Ramos (cell line): ENCODE measurements around the gene ERICH2.

Experiments used
- in situ Hi-C: fragments of 300-500 bp; cut with MboI; formaldehyde crosslinking; loops from one replicate; pipeline ENCODE4 v1.14.3; 2022; ENCODE audit warnings: low sequenced_read_pairs; ENCODE audit not compliant: unreplicated experiment

Gene ERICH2

GRCh38 chr2:170815746-170816503 is 45.7 kb downstream of the ERICH2 start:
- in situ Hi-C loops, result loop anchor here (10.0 to 25.0 kb wide), 2 partner anchors 454 to 581 kb away; no protein-coding TSS in a partner anchor

GRCh38 chr2:170816504-170817092 is 46.4 kb downstream of the ERICH2 start, which contains the start of gene GAD1:
TSS of gene GAD1 (plus strand) at chr2:170816887. CDS start at chr2:170818592, 1,705 bp downstream.
- in situ Hi-C loops, result loop anchor here (10.0 to 25.0 kb wide), 2 partner anchors 454 to 582 kb away; no protein-coding TSS in a partner anchor

DNA sequence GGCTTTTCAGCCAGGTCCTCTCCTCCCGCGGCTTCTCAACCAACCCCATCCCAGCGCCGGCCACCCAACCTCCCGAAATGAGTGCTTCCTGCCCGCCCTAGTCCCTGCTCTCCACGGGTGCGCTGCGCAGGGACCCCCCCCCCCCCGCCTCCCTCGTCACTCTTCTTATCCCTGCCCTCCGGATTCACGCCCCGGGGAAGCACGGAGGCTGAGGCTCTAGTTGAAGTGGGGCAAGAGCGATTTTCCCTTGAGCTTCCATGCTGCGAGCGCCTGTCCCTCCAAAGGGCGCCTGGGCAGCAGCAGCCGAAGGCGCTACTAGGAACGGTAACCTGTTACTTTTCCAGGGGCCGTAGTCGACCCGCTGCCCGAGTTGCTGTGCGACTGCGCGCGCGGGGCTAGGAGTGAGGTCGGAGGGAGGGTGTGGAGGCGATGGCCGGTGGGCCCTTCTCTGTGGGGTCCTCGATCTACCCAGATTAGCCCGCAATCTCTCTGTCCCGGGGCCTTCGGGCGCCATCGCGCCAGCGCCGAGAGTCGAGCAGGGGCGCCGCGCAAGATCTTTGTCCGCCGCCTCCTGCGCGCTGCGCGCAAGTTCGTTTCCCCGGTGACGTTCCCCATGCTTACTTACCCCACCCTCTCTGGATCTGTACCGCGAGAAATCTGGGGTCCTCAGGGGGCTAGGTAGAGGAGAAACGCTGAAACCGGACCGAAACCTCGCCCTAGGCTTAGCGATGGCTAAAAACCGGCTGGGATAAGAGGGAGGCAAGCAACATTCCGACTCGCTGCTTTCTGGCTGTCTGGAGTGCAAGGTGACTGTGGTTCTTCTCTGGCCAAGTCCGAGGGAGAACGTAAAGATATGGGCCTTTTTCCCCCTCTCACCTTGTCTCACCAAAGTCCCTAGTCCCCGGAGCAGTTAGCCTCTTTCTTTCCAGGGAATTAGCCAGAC is 47.2 kb downstream of the ERICH2 start:
- in situ Hi-C loops, result loop anchor here (10.0 to 25.0 kb wide), 2 partner anchors 455 to 583 kb away; no protein-coding TSS in a partner anchor

GRCh38 chr2:170818036-170818751 is 48.0 kb downstream of the ERICH2 start:
- in situ Hi-C loops, result loop anchor here (10.0 to 25.0 kb wide), 2 partner anchors 456 to 583 kb away; no protein-coding TSS in a partner anchor

- in situ Hi-C loops, result loop anchor here (10.0 to 25.0 kb wide), 2 partner anchors 457 to 584 kb away; no protein-coding TSS in a partner anchor
Measured at GRCh38 chr2:170818752-170819470, 48.7 kb downstream of the ERICH2 start.

DNA sequence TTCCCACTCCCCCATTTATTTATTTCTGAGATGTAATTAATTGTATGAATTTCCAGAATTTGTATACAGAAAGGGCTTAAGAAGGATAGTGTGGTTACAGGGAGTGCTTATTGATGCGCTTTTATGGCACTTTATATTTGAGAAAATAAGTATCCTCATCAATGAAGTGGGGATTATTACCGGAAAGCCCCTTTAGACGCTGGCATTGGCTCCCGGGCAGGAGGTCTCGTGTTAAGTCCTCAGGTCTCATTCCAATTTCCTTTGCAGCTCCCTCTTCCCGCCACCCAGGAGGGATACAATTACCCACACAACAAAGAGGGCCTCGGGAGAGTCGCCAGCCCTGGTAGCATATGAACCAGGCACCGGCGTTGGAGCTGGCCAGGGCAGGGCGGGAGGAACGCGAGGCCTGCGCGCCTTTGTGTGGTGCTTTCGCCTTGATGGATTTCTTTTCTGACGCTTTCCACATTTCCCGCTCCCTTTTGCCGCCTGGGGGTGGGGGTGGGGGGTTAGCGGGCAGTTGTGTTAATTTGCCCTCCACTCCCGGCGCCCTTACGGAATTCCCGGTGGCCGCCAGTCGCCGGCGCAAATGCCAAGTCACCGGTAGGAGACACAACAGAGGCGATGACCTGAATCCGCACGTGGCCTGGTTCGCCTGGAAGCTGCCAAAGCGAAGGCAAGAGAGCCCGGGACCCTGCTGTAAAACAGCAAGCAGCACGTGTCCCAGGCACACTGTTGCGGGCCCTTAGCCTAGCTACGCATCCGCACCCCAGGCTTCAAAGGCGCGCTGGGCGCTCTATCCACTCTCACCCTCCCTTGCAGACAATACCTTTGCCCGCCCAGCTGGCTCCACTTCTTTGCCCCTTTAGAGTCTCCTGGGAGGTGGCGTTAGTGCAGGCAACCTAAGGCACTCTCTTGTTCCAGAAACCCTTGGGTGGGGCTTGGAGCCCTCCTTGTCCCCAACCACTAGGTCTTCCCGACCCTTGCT is 49.8 kb downstream of the ERICH2 start:
- in situ Hi-C loops, result loop anchor here (10.0 to 25.0 kb wide), 2 partner anchors 458 to 585 kb away; no protein-coding TSS in a partner anchor

DNA sequence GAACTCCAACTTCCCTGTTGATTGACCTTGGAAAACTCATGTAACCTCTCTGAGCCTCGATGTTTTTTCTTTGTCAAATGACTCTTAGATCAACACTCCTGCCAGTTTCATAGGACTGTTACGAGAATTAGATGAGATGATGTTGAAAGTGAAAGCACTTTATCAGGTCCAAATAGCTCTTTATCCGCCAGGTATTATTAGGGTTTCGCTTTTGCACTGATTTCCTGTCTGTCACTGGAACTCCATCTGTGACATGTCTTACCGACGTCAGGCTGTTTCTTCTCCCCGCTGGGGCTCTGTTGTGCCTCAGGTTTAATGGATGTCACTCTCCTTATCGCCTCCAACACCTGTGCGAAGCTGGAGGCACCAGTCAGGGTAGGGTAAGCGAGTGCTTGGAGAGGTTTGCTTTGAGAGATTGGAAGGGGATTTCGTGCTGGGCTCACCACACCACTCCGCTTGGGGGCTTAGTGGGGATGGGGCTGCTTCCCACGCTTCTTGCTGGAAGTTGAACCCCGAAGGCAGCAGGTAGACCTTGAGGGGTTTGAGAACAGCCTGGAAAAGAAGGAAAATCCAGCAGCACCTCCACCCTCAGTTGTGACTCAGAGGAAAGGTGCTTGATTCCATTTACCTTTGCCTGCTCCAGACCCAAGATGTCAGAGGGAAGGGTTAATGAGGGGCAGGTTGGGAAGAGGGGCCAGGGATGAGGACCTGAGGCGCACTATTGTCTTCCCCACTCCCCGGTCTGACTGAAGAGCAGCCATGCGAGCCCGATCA is 50.8 kb downstream of the ERICH2 start:
- in situ Hi-C loops, result loop anchor here (25.0 kb wide), 1 partner anchor 459 kb away; no protein-coding TSS in a partner anchor

DNA sequence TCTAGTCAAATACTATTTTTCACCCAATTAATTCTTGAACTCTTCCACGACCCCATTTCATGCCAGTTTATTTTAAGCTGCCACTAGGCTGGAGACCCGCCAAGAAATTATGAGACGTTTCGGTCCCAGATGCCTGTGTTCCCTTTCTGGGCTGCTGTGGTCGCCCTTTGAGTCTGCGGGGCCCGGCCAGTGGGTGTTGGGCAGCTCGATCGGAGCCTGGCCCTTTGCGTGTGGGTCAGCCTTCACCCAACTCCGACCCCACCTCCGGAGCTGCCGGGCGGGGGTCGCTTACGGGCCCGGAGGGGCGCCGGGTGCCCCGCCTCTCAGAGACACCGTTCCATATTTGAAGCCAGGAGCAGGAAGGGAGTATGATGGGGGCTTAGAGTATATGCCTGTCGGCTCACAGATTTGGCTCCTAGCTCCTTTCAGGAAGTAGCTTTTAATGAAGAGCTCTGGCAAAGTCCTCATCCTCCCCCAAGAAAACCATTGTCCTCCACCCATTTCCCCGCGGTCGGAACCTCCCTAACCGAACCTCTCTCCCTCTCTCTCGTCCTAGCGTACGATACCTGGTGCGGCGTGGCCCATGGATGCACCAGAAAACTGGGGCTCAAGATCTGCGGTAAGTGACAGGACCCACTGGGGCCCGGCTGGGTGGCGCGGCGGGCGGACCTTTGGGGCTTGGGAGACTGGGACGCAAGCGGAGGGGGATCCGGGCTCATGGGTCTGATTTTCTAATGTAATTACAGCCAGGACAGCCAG is 51.5 kb downstream of the ERICH2 start:
- in situ Hi-C loops, result loop anchor here (25.0 kb wide), 1 partner anchor 459 kb away; no protein-coding TSS in a partner anchor

- in situ Hi-C loops, result loop anchor here (25.0 kb wide), 1 partner anchor 460 kb away; no protein-coding TSS in a partner anchor
Measured at GRCh38 chr2:170822290-170823087, 52.3 kb downstream of the ERICH2 start.

DNA sequence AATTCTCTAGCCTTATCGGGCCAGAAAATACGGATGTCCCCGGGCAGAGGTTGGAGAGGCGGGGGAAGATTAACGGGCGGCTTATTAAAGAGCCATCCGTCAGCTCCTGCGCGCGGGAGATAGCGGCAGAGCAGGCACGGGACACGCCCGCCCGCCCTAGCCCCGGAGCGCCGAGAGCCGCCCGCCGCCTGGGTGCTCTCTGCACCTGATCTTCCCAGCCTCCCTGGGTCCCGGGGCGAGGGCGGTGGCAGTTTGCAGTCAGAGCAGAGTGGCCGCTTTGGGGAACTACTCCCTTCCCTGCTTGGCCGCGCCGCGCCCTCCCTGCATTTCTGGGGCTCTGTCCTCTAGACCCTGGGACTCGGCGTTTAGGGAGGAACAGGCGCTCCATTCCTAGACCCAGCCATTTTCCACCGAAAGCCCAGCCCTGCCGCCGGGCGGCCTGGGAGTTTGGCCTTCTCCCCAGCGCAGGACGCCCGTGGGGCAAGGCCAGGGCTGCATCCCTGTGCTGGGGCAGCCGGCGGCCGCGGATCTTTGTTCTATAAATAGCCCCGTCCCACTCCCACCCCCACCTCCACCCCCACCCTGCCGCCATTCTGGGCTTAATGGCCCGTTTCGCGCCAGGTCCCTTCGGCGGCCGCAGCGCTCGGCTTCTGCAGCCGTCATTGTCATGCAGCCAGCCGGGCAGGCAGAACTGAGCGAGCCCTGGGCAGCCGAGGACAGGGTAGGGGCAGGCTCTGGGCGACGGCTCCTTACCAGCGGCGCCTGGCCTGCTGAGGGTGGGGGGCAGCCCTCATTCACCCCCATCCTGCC is 53.1 kb downstream of the ERICH2 start:
- in situ Hi-C loops, result loop anchor here (25.0 kb wide), 1 partner anchor 461 kb away; no protein-coding TSS in a partner anchor

DNA sequence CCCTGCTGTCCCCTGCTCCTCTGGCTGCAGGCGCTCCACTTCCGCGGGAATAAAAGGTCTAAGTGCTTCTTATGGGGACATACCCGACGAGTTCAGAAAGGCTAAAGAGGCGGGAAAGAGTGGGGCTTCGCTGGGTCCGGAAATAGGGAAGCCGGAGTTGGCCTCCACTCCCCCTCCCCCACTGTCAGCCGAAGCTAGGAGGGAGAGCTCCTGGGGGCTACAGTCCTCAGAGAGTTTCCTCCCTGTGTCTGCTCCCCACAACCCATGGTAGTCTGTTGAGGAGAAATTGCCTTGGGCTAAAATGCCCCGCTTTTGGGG is 53.7 kb downstream of the ERICH2 start:
- in situ Hi-C loops, result loop anchor here (25.0 kb wide), 1 partner anchor 462 kb away; no protein-coding TSS in a partner anchor

DNA sequence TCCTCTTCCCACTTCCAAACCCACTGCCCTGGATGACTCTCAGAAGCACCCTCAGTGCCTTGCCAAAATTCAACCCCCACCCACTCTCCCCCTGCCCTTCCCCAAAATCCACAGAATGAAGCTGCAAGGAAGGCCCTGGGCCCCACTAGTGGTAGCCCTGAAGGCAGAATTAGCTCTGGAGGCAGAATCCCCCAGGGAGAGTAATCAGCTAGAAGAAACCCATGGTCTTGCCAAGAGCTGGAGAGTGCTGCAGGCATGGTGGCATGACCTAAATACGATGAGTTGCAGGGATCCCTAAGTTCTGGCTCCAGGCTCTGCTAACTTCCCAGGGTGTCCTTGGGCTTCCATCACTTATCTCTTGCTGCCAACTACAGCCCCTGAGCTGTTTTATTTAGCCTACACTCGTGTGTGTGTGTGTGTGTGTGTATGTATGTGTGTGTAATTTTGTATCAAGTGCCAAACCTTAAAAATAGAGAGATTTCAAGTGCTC is 54.4 kb downstream of the ERICH2 start:
- in situ Hi-C loops, result loop anchor here (25.0 kb wide), 1 partner anchor 462 kb away; no protein-coding TSS in a partner anchor

- in situ Hi-C loops, result no loop called here
Measured at GRCh38 chr2:170827841-170828532, 57.8 kb downstream of the ERICH2 start.

- in situ Hi-C loops, result no loop called here
Measured at GRCh38 chr2:170828533-170828916, 58.3 kb downstream of the ERICH2 start.
